Transverse colon (tissue), 4 donors: ENCODE results near the gene TRABD2B. TPM values are rescaled to one million over a fixed set of nuclear protein-coding genes. Genes with fewer than 3 reads are reported as not detected.

Experiments used
- DNase-seq: peaks from one replicate; pipeline ENCODE4 v3.0.0-alpha.2; 2019
- H3K27ac ChIP-seq, 4 donors: fragments of 200-600 bp; sonication (generic); 2 replicates each; pipeline ENCODE4 v1.5.1; 2016 to 2018; ENCODE audit warnings: inconsistent platforms in 4 of 4
- H3K27me3 ChIP-seq: fragments of 200-600 bp; sonication (generic); 2 replicates; pipeline ENCODE4 v1.5.1; 2017; ENCODE audit warnings: inconsistent platforms
- H3K36me3 ChIP-seq, 4 donors: fragments of 200-600 bp; sonication (generic); 2 replicates each; pipeline ENCODE4 v1.5.1; 2017 to 2019; ENCODE audit warnings: inconsistent platforms in 4 of 4
- H3K4me1 ChIP-seq, 4 donors: fragments of 200-600 bp; sonication (generic); 2 replicates each; pipeline ENCODE4 v1.5.1; 2017 to 2020; ENCODE audit warnings: inconsistent platforms in 4 of 4
- H3K4me3 ChIP-seq, 4 donors: fragments of 200-600 bp; sonication (generic); 1 replicate in 1 of 4; 2 replicates in 3 of 4; pipeline versions ENCODE4 v1.5.1 to v1.6.1; 2017 to 2019; ENCODE audit warnings: inconsistent platforms in 4 of 4
- H3K9me3 ChIP-seq, 2 donors: fragments of 200-600 bp; sonication (generic); 2 replicates each; pipeline ENCODE4 v1.5.1; 2017 to 2019; ENCODE audit warnings: inconsistent platforms in 2 of 2
- EP300 ChIP-seq: sonication (generic); formaldehyde crosslinking; IDR thresholded peaks from one replicate; pipeline ENCODE4 v1.6.1; 2017; ENCODE audit warnings: antibody characterized with exemption, low read depth
- POLR2A ChIP-seq: fragments of 450-650 bp; IDR thresholded peaks from one replicate; pipeline ENCODE4 v1.6.1; 2016; ENCODE audit warnings: antibody characterized with exemption, mild to moderate bottlenecking, moderate library complexity
- POLR2AphosphoS5 ChIP-seq, 3 donors: sonication (generic); formaldehyde crosslinking; IDR thresholded peaks; one replicate each; pipeline ENCODE4 v1.6.1; 2016; ENCODE audit warnings: antibody characterized with exemption in 3 of 3
- WGBS, 2 donors: methylation state at CpG; one replicate each; pipeline ENCODE4 v1.1.5; 2018; ENCODE audit warnings: low coverage in 1 of 2; 5-methylcytosine and 5-hydroxymethylcytosine counted together
- in situ Hi-C, 4 donors: fragments of 200-750 bp; cut with MboI; loops; one replicate each; pipeline versions ENCODE4 v1.15.0 to v1.15.1; 2017; ENCODE audit warnings: low sequenced_read_pairs in 3 of 4, low pct_ligation_motif_present in 1 of 4, low pct_unique_long_range_greater_than_20kb in 1 of 4
- intact Hi-C: fragments of 100-400 bp; cut with DNase I; formaldehyde crosslinking; loops from one replicate; pipeline ENCODE4 v1.15.1; 2023; ENCODE audit warnings: low total_unique reads
- total RNA-seq, 4 donors: library from RNA; depleted of rRNA; stranded (reverse); fragments of >200 nt; gene quantifications; one replicate each; pipeline ENCODE4 v1.1.0, GENCODE V29; 2016
- TF ChIP-seq, protein P1 (sequence below), 5 experiments: fragments of 200-600 bp in 3 of 5; fragments of 450-650 bp in 2 of 5; sonication (generic) in 3 of 5; IDR thresholded peaks; 1 replicate in 2 of 5; 2 replicates in 3 of 5; pipeline ENCODE4 v1.5.1; 2016 to 2017; ENCODE audit warnings: antibody characterized with exemption in 5 of 5, inconsistent platforms in 3 of 5, mild to moderate bottlenecking in 2 of 5, moderate library complexity in 1 of 5

The TRABD2B gene
- total RNA-seq, 4 donors from 2014 or later, result 0.27 to 0.48 (median 0.37) TPM; not detected in 1

DNA sequence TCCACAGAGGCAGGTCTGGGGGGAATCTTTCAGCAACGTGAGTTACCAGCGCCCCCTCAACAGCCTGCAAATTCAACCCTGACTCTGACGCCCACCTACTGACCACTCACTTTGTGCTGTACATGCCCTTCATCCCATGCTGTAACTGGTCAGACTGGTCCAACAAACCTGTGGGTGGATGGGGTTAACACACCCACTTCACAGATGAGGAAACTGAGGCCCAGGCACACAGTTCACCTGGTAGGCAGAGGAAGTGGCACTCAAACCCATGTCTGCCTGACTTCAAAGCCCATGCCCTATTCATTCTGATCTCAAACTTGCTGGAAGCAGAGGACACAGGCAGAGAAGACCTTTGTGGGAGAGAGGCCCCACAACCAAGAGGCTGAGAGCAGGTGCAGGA lies 172.9 kb downstream of the TRABD2B start:
- peak overlapping the region; percentile 41 to 69 (median 48) for H3K27ac ChIP-seq
- no peaks in the 10 kb centered on the region for H3K9me3 ChIP-seq
- no peaks in the 10 kb centered on the region for H3K27me3 ChIP-seq
- H3K4me3 ChIP-seq, result no peak overlapping the region
- intact Hi-C loops (no loop called here), in situ Hi-C loops (no loop called here)
- peaks cover 0 to 18% (median 8%) of the 10 kb centered on the region in 4 donors for H3K4me1 ChIP-seq
- no peak for DNase-seq
- TF ChIP-seq EP300, result no peak
- no peak for TF ChIP-seq POLR2AphosphoS5 (IDR thresholded peaks at IDR 0.05)
- WGBS, 2 donors, result 88% methylated on average over 3 of the region's 3 CpGs; no CpG with 5 or more reads in 1 of the 2 donors
- H3K36me3 ChIP-seq, result no peaks in the 10 kb centered on the region

DNA sequence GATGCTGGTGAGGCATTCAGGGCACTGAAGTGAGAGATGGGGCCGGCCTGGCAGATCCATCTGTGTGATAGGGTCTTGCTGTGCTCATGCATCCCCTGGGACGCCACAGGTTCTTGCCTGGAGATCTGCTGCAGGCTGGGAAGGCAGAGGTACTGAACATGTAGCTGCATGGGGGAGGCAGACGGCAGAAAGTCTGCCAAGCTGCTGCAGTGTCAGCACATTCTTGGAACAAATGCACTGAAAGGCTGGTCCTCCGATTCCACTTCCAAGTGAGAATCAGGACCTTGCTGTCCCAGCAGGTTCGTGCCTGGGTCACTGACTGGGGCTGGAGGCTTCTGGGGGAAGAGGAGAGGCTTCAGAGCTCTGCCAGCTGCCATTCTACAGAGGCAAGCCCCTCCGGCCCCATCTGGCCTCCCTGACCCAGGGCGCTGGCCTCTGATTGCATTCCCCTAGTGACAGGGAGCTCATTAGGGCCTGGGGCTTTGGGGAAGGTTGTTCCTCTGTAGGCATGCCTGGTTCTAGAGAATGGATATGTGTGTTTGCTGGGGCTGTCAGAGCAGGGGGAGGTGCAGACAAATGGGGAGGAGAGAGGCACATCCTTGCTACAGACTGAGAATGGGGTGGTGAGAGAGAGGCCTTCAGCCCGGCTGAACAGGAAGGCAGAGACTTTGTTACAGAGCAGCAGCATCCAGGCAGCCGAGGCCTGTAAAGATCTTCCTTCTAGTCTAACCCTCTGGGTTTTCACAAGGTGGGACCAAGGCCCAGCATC lies 174.0 kb downstream of the TRABD2B start:
- intact Hi-C loops, result no loop called here
- DNase-seq, result no peak
- H3K27me3 ChIP-seq, result no peaks in the 10 kb centered on the region
- 80% methylated on average over 9 of the region's 9 CpGs; no CpG with 5 or more reads in 1 of the 2 donors for whole genome bisulfite sequencing, 2 donors
- TF ChIP-seq POLR2A (no peak), POLR2AphosphoS5 (IDR thresholded peaks at IDR 0.05) (no peak), EP300 (no peak)
- TF ChIP-seq, protein P1, sequence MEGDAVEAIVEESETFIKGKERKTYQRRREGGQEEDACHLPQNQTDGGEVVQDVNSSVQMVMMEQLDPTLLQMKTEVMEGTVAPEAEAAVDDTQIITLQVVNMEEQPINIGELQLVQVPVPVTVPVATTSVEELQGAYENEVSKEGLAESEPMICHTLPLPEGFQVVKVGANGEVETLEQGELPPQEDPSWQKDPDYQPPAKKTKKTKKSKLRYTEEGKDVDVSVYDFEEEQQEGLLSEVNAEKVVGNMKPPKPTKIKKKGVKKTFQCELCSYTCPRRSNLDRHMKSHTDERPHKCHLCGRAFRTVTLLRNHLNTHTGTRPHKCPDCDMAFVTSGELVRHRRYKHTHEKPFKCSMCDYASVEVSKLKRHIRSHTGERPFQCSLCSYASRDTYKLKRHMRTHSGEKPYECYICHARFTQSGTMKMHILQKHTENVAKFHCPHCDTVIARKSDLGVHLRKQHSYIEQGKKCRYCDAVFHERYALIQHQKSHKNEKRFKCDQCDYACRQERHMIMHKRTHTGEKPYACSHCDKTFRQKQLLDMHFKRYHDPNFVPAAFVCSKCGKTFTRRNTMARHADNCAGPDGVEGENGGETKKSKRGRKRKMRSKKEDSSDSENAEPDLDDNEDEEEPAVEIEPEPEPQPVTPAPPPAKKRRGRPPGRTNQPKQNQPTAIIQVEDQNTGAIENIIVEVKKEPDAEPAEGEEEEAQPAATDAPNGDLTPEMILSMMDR (IDR thresholded peaks at IDR 0.05), result no peak
- H3K27ac ChIP-seq, result no peak overlapping the region
- H3K36me3 ChIP-seq, result no peaks in the 10 kb centered on the region
- H3K4me3 ChIP-seq, result no peak overlapping the region
- in situ Hi-C loops, result no loop called here
- peaks cover 0 to 18% (median 8%) of the 10 kb centered on the region in 4 donors for H3K4me1 ChIP-seq
- no peaks in the 10 kb centered on the region for H3K9me3 ChIP-seq

DNA sequence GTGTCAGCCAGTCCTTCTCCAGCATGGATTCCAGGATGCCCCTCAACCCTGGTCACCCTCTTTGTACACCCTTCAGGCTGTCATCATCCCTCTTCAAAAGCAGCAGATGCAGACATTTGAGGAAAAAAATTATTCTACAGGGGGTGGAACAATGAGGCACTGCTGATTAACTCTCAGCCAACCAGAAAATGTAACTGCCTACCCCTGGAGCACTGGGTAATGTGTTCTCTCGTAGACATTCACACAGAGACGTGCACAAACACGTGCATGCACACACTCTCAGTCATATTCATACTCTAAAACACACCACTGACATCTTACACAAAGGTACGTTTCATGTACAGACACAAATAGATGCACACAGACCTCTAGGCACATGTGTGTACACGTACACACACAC lies 175.4 kb downstream of the TRABD2B start:
- WGBS, 2 donors, result 78 to 88% methylated on average over 3 to 5 of the region's 5 CpGs
- no peaks in the 10 kb centered on the region for H3K27me3 ChIP-seq
- in situ Hi-C loops (no loop called here), intact Hi-C loops (no loop called here)
- H3K27ac ChIP-seq, result no peak overlapping the region
- DNase-seq, result no peak
- TF ChIP-seq, protein P1 (IDR thresholded peaks at IDR 0.05), result no peak
- no peak for TF ChIP-seq EP300
- no peak for TF ChIP-seq POLR2AphosphoS5 (IDR thresholded peaks at IDR 0.05)
- no peak for TF ChIP-seq POLR2A
- no peaks in the 10 kb centered on the region for H3K36me3 ChIP-seq
- no peak overlapping the region for H3K4me3 ChIP-seq
- H3K4me1 ChIP-seq, result peaks cover 0 to 18% (median 8%) of the 10 kb centered on the region in 4 donors
- H3K9me3 ChIP-seq, result no peaks in the 10 kb centered on the region

DNA sequence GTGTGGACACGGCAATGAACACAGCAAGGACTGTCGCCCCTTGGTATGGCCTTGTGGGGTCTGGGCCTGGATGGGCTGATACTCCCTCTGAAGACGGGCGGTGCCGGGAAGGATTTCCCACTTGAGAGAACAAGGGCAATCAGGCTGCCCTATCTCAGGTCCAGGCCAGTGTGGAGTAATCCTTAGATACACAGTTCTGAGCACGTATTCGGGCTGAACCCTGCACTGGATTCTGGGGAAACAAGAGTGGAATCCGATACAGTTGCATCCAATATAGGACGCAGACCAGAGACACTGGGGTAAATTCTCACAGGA lies 177.7 kb downstream of the TRABD2B start:
- Histone ChIP-seq H3K27me3 (no peaks in the 10 kb centered on the region), H3K9me3 (no peaks in the 10 kb centered on the region), H3K4me1 (peaks cover 0 to 13% (median 3%) of the 10 kb centered on the region in 4 donors), H3K4me3 (no peak overlapping the region), H3K27ac (no peak overlapping the region), H3K36me3 (no peaks in the 10 kb centered on the region)
- 67 to 88% methylated on average over 4 to 9 of the region's 9 CpGs for WGBS, 2 donors
- intact Hi-C loops, result no loop called here
- no peak for DNase-seq
- no peak for TF ChIP-seq POLR2AphosphoS5 (IDR thresholded peaks at IDR 0.05)
- TF ChIP-seq, protein P1 (IDR thresholded peaks at IDR 0.05), result no peak
- no peak for TF ChIP-seq POLR2A
- no peak for TF ChIP-seq EP300
- in situ Hi-C loops, result no loop called here
